DOHH2 (cell line): ENCODE data around the gene TCF21.
A peak's percentile ranks its signal among the peaks of the same experiment; 100 is the strongest.

Experiments used
- H3F3A ChIP-seq: fragments of 200-600 bp; sonication (generic), shearing (Covaris generic); 2 replicates; pipeline ENCODE4 v1.6.0; 2016; ENCODE audit warnings: antibody characterized with exemption, mild to moderate bottlenecking; ENCODE audit not compliant: control insufficient read depth, insufficient read depth
- H3K27ac ChIP-seq: fragments of 200-600 bp; sonication (generic); 2 replicates; pipeline ENCODE4 v1.5.1; 2014; ENCODE audit warnings: low read depth, mild to moderate bottlenecking, low read length, moderate library complexity
- H3K27me3 ChIP-seq: fragments of 200-600 bp; sonication (generic); 2 replicates; pipeline ENCODE4 v1.6.1; 2014; ENCODE audit warnings: mild to moderate bottlenecking, low read length, mixed read lengths; ENCODE audit not compliant: control insufficient read depth
- H3K36me3 ChIP-seq: fragments of 200-600 bp; sonication (generic); 2 replicates; pipeline ENCODE4 v1.6.1; 2014; ENCODE audit warnings: mild to moderate bottlenecking, low read length, moderate library complexity, mixed read lengths; ENCODE audit not compliant: control insufficient read depth
- H3K4me1 ChIP-seq: fragments of 200-600 bp; sonication (generic); 2 replicates; pipeline ENCODE4 v1.6.1; 2014; ENCODE audit warnings: mild to moderate bottlenecking, low read length, mixed read lengths; ENCODE audit not compliant: control insufficient read depth
- H3K4me2 ChIP-seq: fragments of 200-600 bp; sonication (generic); 2 replicates; pipeline ENCODE4 v1.6.0; 2014; ENCODE audit warnings: mild to moderate bottlenecking, low read length, moderate library complexity
- H3K4me3 ChIP-seq: fragments of 200-600 bp; sonication (generic); 2 replicates; pipeline ENCODE4 v1.5.1; 2014; ENCODE audit warnings: mild to moderate bottlenecking, low read length, mixed read lengths
- H3K79me2 ChIP-seq: fragments of 200-600 bp; sonication (generic); 2 replicates; pipeline ENCODE4 v1.6.1; 2014; ENCODE audit warnings: mild to moderate bottlenecking, low read length, mixed read lengths; ENCODE audit not compliant: control insufficient read depth
- H3K9me2 ChIP-seq: fragments of 200-600 bp; sonication (generic); replicated peaks from 2 replicates; pipeline ENCODE4 v1.6.1; 2014; ENCODE audit warnings: mild to moderate bottlenecking, low read length, mixed read lengths; ENCODE audit not compliant: control insufficient read depth
- H3K9me3 ChIP-seq: fragments of 200-600 bp; sonication (generic); 2 replicates; pipeline ENCODE4 v1.6.1; 2014; ENCODE audit warnings: antibody characterized with exemption, low read length, mixed read lengths; ENCODE audit not compliant: control insufficient read depth, insufficient read depth
- H4K20me1 ChIP-seq: fragments of 200-600 bp; sonication (generic); 2 replicates; pipeline ENCODE4 v1.6.0; 2014; ENCODE audit warnings: low read depth, mild to moderate bottlenecking, antibody characterized with exemption, low read length, moderate library complexity; ENCODE audit not compliant: control insufficient read depth, insufficient read depth
- CTCF ChIP-seq: fragments of 200-600 bp; sonication (generic); IDR thresholded peaks from one replicate; pipeline ENCODE4 v1.5.1; 2014; ENCODE audit warnings: antibody characterized with exemption, mild to moderate bottlenecking, low read depth, low read length; ENCODE audit not compliant: poor library complexity, severe bottlenecking
- EZH2phosphoT487 ChIP-seq: fragments of 200-600 bp; sonication (generic); IDR thresholded peaks from 2 replicates; pipeline ENCODE4 v1.6.1; 2017; ENCODE audit warnings: borderline replicate concordance, mild to moderate bottlenecking, antibody characterized with exemption, low read length, moderate library complexity, mixed read lengths

Gene TCF21

GRCh38 chr6:133917781-133918180 is 28.9 kb downstream of the TCF21 start:
- H3K27ac ChIP-seq = no peak overlapping the region
- no peaks in the 10 kb centered on the region for H3F3A ChIP-seq
- no peaks in the 10 kb centered on the region for H3K9me2 ChIP-seq
- no peaks in the 10 kb centered on the region for H3K79me2 ChIP-seq
- H3K4me3 ChIP-seq = no peak overlapping the region
- no peaks in the 10 kb centered on the region for H4K20me1 ChIP-seq
- H3K4me2 ChIP-seq = no peak overlapping the region
- no peaks in the 10 kb centered on the region; the same call in 1 of the 2 replicates for H3K27me3 ChIP-seq
- no peaks in the 10 kb centered on the region for H3K36me3 ChIP-seq
- TF ChIP-seq CTCF = no peak
- no peaks in the 10 kb centered on the region for H3K9me3 ChIP-seq
- H3K4me1 ChIP-seq = peaks cover 11% of the 10 kb centered on the region

GRCh38 chr6:133918208-133918930 is 29.5 kb downstream of the TCF21 start:
- Histone ChIP-seq H3K4me3 (no peak overlapping the region), H3K4me1 (peaks cover 11% of the 10 kb centered on the region), H3K27ac (no peak overlapping the region), H3K4me2 (no peak overlapping the region), H3K9me2 (no peaks in the 10 kb centered on the region), H3F3A (no peaks in the 10 kb centered on the region), H3K79me2 (no peaks in the 10 kb centered on the region), H4K20me1 (no peaks in the 10 kb centered on the region), H3K36me3 (no peaks in the 10 kb centered on the region), H3K27me3 (no peaks in the 10 kb centered on the region; the same call in 1 of the 2 replicates), H3K9me3 (no peaks in the 10 kb centered on the region)
- TF ChIP-seq EZH2phosphoT487 = no peak

- Histone ChIP-seq H3K4me1 (peaks cover 11% of the 10 kb centered on the region), H3K4me3 (no peak overlapping the region), H3K9me2 (no peaks in the 10 kb centered on the region), H3K4me2 (no peak overlapping the region), H3K27ac (no peak overlapping the region), H4K20me1 (no peaks in the 10 kb centered on the region), H3K79me2 (no peaks in the 10 kb centered on the region), H3K27me3 (no peaks in the 10 kb centered on the region; the same call in 1 of the 2 replicates), H3K9me3 (no peaks in the 10 kb centered on the region), H3F3A (no peaks in the 10 kb centered on the region), H3K36me3 (no peaks in the 10 kb centered on the region)
- no peak for TF ChIP-seq CTCF
- no peak for TF ChIP-seq EZH2phosphoT487
Observed at GRCh38 chr6:133919362-133919761, 30.4 kb downstream of the TCF21 start.

- H3K9me2 ChIP-seq = no peaks in the 10 kb centered on the region
- TF ChIP-seq EZH2phosphoT487 = no peak
- TF ChIP-seq CTCF = peak; percentile 56
- no peaks in the 10 kb centered on the region for H3K36me3 ChIP-seq
- H3K27me3 ChIP-seq = peaks cover 3% of the 10 kb centered on the region; the same call in 1 of the 2 replicates
- H3K79me2 ChIP-seq = no peaks in the 10 kb centered on the region
- no peak overlapping the region for H3K4me3 ChIP-seq
- H3K4me1 ChIP-seq = peaks cover 11% of the 10 kb centered on the region
- H4K20me1 ChIP-seq = no peaks in the 10 kb centered on the region
- H3K4me2 ChIP-seq = no peak overlapping the region
- H3K9me3 ChIP-seq = no peaks in the 10 kb centered on the region
- H3F3A ChIP-seq = no peaks in the 10 kb centered on the region
- H3K27ac ChIP-seq = no peak overlapping the region
Observed at GRCh38 chr6:133921249-133921859, 32.4 kb downstream of the TCF21 start.
